ENCODE measurements around the gene AKAP12.
"Not testable (repeated sequence)": the region's sequence is repeated elsewhere in the genome, so short reads cannot be mapped to it uniquely, and the experiment has no call there.

The AKAP12 gene

DNA sequence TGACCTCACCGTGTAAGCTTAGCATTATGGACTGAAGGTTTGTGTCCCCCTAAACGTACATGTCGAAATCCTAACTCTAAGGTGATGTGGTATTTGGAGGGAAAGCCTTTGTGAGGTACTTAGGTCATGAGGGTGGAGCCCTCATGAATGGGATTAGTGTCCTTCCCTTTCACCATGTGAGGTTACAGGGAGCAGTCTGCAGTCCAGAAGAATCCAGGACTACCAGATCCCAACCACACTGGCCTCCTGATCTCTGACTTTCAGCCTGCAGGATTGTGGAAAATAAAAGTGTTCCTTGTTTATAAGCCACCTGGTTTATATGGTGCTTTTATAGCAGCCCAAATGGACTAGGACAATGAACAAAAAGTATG is 78.2 kb downstream of the AKAP12 start:
- DNase-seq: no peak

- DNase-seq: no peak
Measured at GRCh38 chr6:151320140-151320539, 80.4 kb downstream of the AKAP12 start.

DNA sequence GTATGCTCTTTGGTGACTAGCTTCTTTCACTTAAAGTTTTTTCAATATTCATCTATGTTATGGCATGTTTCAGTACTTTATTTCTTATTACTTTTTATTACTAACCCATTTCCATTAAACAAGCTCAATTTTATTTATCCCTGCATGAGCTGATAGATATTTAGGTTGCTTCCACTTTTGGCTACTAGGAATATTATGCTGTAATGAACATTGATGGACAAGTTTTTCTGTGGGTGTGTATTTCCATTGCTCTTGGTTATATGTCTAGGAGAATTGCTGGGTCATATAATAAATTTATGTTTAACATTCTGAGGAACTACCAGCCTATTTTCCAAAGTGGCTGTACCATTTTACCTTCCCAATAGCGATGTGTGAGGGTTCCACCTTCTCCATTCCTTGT is 81.7 kb downstream of the AKAP12 start:
- DNase-seq: no peak

GRCh38 chr6:151322570-151322969 is 82.8 kb downstream of the AKAP12 start:
- DNase-seq: no peak

- DNase-seq: peak; percentile 81
Measured at GRCh38 chr6:151323791-151324487, 84.2 kb downstream of the AKAP12 start.

GRCh38 chr6:151324488-151324825 is 84.7 kb downstream of the AKAP12 start:
- DNase-seq: no peak

- DNase-seq: peak; percentile 35
Measured at GRCh38 chr6:151325075-151326050, 85.6 kb downstream of the AKAP12 start.

DNA sequence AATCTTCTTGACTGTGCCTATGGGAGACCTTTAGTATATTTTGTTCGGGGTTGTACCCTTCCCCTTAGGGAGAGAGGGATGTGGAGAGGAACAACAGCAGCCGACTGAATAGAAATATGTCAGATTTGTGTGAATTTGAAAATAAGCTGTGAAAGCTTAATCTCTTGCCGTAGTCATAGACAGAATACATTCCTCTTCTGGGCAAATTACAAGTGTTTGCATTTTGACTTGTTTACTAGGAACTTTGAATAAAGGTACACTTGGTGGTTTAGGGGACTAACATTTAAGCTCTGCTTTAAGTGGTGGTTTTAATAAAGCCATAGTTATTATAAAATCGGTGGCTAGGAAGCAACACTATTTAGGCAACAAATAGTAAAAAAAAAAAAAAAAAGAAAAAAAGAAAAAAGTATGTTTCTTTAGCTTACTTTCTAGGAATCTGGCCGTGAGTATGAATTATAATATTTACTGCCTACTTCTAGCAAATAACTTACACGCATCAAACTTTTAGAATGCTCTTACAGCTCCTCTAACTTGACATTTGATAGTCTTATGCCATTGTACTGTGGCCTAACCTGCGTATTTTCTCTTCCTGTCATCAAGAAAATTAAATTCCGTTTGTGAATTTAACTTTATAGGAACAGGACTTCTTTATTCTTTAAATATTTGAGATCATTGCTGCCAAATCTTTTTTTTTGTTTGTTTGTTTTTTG is 86.5 kb downstream of the AKAP12 start:
- peak; percentile 18 for DNase-seq

DNA sequence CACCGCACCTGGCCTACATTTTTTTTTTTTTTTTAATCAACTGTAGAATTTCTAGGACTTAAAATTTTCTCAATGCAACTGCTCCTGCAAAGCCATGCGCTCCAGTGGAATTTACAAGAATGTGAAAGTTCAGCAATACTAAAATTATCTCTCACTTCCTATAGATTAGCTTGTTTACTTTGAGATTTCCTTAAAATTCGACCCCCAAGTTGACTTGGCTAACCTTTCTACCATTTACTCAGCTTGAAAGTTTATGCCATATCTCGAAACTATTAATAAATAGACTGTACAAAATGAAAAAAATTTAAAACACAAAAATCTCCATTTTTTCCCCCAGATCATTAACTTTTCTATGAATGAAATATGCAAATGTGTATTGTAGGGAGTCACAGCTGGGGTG is 87.3 kb downstream of the AKAP12 start:
- no peak for DNase-seq

GRCh38 chr6:151330130-151330696 is 90.4 kb downstream of the AKAP12 start:
- no peak for DNase-seq

DNA sequence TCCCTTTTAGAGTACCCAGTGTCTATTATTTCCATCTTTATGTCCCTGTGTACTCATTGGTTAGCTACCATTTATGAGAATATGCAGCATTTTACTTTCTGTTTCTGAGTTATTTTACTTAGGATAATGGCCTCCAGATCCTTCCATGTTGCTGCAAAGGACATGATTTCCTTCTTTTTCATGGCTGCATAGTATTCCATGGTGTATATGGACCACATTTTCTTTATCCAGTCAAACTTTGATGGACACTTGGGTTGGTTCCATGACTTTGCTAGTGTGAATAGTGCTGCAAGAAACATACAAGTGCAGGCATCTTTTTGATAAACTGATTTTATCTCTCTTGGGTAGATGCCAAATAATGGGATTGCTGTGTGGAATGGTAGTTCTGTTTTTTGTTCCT is 96.2 kb downstream of the AKAP12 start:
- DNase-seq: no peak

GRCh38 chr6:151338651-151339200 is 99.0 kb downstream of the AKAP12 start:
- no peak for DNase-seq

DNA sequence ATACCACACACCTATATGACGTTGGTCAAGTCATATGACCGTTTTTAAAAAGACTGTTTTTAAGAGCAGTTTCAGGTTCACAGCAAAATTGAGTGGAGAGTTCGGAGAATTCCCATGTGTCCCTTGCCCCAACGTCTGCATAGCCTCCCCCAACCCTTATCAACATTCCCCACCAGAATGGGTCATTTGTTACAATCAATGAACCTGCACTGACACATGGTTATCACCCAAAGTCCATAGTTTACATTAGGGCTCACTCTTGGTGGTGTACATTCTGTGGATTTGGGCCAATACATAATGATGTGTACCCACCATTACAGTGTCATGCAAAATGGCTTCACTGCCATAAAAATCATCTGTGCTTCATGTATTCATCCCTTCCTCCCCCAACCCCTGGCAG is 99.6 kb downstream of the AKAP12 start:
- no peak for DNase-seq

- no peak for DNase-seq
Measured at GRCh38 chr6:151340219-151340978, 100.6 kb downstream of the AKAP12 start.

DNA sequence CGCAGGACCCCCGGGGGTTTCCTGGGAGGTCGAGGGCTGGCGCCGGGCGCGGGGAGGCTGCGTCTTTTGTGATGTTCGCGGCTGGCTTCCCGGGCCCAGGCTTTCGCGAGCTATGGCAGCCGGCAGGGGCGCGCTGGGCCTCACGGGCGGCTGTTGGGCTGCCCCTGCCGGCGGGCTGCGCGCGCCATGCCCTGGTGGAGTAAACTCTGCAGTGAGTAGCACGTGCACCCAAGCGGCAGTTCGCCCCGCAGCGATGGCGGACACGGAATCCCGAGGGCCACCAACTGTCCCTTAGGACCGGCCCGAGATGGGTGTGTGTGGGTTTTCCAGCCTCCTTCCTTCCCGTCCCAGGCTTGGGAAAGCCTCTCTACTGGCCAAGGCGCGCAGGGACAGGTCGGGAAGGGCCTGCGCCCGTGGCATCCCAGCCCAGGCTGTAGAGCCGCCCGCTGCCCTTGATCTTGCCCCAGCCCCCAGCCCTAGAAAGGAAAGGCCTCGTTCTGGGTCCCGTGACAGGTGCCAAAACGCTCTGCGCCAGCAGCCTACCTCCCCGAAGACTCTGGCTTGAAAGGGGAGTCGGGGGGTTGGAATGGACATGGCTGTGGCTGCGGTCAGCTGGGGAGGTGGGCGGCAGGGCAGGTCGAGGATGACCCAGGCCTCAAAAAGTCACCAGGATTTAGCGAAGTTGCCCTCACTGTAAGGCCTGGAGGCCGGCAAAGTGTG is 101.9 kb downstream of the AKAP12 start:
- no peak for DNase-seq

GRCh38 chr6:151342750-151343149 is 103.0 kb downstream of the AKAP12 start:
- not testable (repeated sequence) for DNase-seq

- peak; percentile 68 for DNase-seq
Measured at GRCh38 chr6:151349651-151350270, 110.0 kb downstream of the AKAP12 start.

DNA sequence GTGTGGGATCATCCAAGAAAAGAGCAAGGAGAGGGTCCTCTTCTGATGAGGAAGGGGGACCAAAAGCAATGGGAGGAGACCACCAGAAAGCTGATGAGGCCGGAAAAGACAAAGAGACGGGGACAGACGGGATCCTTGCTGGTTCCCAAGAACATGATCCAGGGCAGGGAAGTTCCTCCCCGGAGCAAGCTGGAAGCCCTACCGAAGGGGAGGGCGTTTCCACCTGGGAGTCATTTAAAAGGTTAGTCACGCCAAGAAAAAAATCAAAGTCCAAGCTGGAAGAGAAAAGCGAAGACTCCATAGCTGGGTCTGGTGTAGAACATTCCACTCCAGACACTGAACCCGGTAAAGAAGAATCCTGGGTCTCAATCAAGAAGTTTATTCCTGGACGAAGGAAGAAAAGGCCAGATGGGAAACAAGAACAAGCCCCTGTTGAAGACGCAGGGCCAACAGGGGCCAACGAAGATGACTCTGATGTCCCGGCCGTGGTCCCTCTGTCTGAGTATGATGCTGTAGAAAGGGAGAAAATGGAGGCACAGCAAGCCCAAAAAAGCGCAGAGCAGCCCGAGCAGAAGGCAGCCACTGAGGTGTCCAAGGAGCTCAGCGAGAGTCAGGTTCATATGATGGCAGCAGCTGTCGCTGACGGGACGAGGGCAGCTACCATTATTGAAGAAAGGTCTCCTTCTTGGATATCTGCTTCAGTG is 110.8 kb downstream of the AKAP12 start:
- DNase-seq: no peak

- peak; percentile 41 for DNase-seq
Measured at GRCh38 chr6:151351146-151351700, 111.5 kb downstream of the AKAP12 start.

DNA sequence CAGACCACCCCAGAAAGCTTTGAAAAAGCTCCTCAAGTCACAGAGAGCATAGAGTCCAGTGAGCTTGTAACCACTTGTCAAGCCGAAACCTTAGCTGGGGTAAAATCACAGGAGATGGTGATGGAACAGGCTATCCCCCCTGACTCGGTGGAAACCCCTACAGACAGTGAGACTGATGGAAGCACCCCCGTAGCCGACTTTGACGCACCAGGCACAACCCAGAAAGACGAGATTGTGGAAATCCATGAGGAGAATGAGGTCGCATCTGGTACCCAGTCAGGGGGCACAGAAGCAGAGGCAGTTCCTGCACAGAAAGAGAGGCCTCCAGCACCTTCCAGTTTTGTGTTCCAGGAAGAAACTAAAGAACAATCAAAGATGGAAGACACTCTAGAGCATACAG is 112.0 kb downstream of the AKAP12 start:
- DNase-seq: no peak

Data from DMS79 treated with DMSO at 0.1 percent for 48 hours (cell line).